Caco-2 (cell line): Measurements from ENCODE around the gene S100A9. TPM values are rescaled to one million over a fixed set of nuclear protein-coding genes. Genes with fewer than 3 reads are reported as not detected.

Experiments used
- BruUV-seq: library from RNA; stranded (reverse); fragments of 400-500 nt; replicated peaks from 2 replicates; lab custom pipeline; 2021; lab: Mats Ljungman, UMichigan
- CTCF ChIA-PET: fragments of 300-600 bp; sonication (Branson Sonifier 250); formaldehyde crosslinking; loops from one replicate; lab custom pipeline; 2022; ENCODE audit warnings: antibody characterized with exemption; lab: Charles Lee
- POLR2A ChIA-PET: fragments of 300-600 bp; sonication (Branson Sonifier 250); formaldehyde crosslinking; loops from one replicate; lab custom pipeline; 2022; ENCODE audit warnings: antibody characterized with exemption; lab: Charles Lee
- DNase-seq, 2 experiments: peaks; one replicate each; pipeline versions ENCODE4 v3.0.0 to v3.0.0-alpha.2; 2020 to 2022
- H3K27me3 ChIP-seq: replicated peaks from 2 replicates; pipeline ENCODE4 v1.6.0; 2011; ENCODE audit warnings: low read length; ENCODE audit not compliant: control insufficient read depth, insufficient read depth
- H3K36me3 ChIP-seq: 2 replicates; pipeline ENCODE4 v1.5.1; 2011; ENCODE audit warnings: low read length; ENCODE audit not compliant: control insufficient read depth, insufficient read depth
- H3K4me1 ChIP-seq: fragments of 250-450 bp; sonication (Bioruptor Pico); 2 replicates; pipeline ENCODE4 v1.5.1; 2020; ENCODE audit warnings: mild to moderate bottlenecking
- H3K4me3 ChIP-seq: 2 replicates; pipeline ENCODE4 v1.5.1; 2011; ENCODE audit warnings: low read depth, mild to moderate bottlenecking, control low read depth, low read length
- H3K9me3 ChIP-seq: fragments of 250-450 bp; sonication (Bioruptor Pico); 2 replicates; pipeline ENCODE4 v1.5.1; 2020; ENCODE audit warnings: mild to moderate bottlenecking, moderate library complexity
- H3K27ac Mint-ChIP-seq: one replicate; pipeline ENCODE4 v1.8.0; 2022; ENCODE audit warnings: mixed read lengths; ENCODE audit not compliant: unreplicated experiment
- H3K27me3 Mint-ChIP-seq: one replicate; pipeline ENCODE4 v1.8.0; 2022; ENCODE audit warnings: mixed read lengths; ENCODE audit not compliant: insufficient read depth, unreplicated experiment
- H3K36me3 Mint-ChIP-seq: one replicate; pipeline ENCODE4 v1.8.0; 2022; ENCODE audit warnings: mild to moderate bottlenecking, mixed read lengths; ENCODE audit not compliant: insufficient read depth, unreplicated experiment
- H3K4me1 Mint-ChIP-seq: one replicate; pipeline ENCODE4 v1.8.0; 2022; ENCODE audit warnings: low read depth, mixed read lengths; ENCODE audit not compliant: unreplicated experiment
- H3K4me3 Mint-ChIP-seq: one replicate; pipeline ENCODE4 v1.8.0; 2022; ENCODE audit warnings: mild to moderate bottlenecking, moderate library complexity, mixed read lengths; ENCODE audit not compliant: unreplicated experiment
- H3K9me3 Mint-ChIP-seq: one replicate; pipeline ENCODE4 v1.8.0; 2022; ENCODE audit warnings: mixed read lengths; ENCODE audit not compliant: unreplicated experiment
- CTCF ChIP-seq, 2 experiments: fragments of 200-600 bp in 1 of 2; IDR thresholded peaks; 1 replicate in 1 of 2; 2 replicates in 1 of 2; pipeline versions ENCODE4 v1.5.1 to v1.8.0; 2011 to 2022; ENCODE audit warnings: antibody characterized with exemption in 1 of 2, control low read depth in 1 of 2, inconsistent platforms in 1 of 2, low read depth in 1 of 2, low read length in 1 of 2, mild to moderate bottlenecking in 1 of 2, moderate library complexity in 1 of 2; ENCODE audit not compliant: insufficient read depth in 1 of 2, severe bottlenecking in 1 of 2, unreplicated experiment in 1 of 2
- intact Hi-C: fragments of 100-400 bp; cut with micrococcal nuclease; formaldehyde crosslinking; loops from one replicate; pipeline ENCODE4 v1.10.0; 2022; ENCODE audit not compliant: unreplicated experiment
- total RNA-seq: library from RNA; stranded (reverse); gene quantifications from 2 replicates; pipeline ENCODE4 v1.2.3, GENCODE V29; 2022

Gene S100A9
- total RNA-seq, 1 experiment from 2014 or later, result not detected

GRCh38 chr1:153374071-153374470, 16.4 kb downstream of the S100A9 start:
- no peaks in the 10 kb centered on the region for H3K9me3 ChIP-seq
- H3K9me3 Mint-ChIP-seq, result no peaks in the 10 kb centered on the region
- H3K4me3 ChIP-seq, result no peak overlapping the region
- CTCF ChIA-PET, result no interaction called here
- no peak for DNase-seq
- no peaks in the 10 kb centered on the region for H3K4me1 ChIP-seq
- H3K4me1 Mint-ChIP-seq, result no peaks in the 10 kb centered on the region
- no peaks in the 10 kb centered on the region for H3K36me3 ChIP-seq
- no peak overlapping the region for H3K27ac Mint-ChIP-seq
- no peak overlapping the region for H3K4me3 Mint-ChIP-seq
- BruUV-seq, result no TSS peak
- no peaks in the 10 kb centered on the region for H3K36me3 Mint-ChIP-seq
- TF ChIP-seq CTCF (IDR thresholded peaks at IDR 0.05; ENCODE audit: insufficient read depth in 1 of 2, low read depth in 1 of 2, low read length in 1 of 2, severe bottlenecking in 1 of 2, unreplicated experiment in 1 of 2), result no peak
- H3K27me3 ChIP-seq, result no peaks in the 10 kb centered on the region
- POLR2A ChIA-PET, result no interaction called here
- H3K27me3 Mint-ChIP-seq, result peaks cover 4% of the 10 kb centered on the region
- intact Hi-C loops, result no loop called here

- intact Hi-C loops, result no loop called here
- H3K27ac Mint-ChIP-seq, result no peak within 1 kb of the TSS
- H3K36me3 Mint-ChIP-seq, result no peaks in the 10 kb centered on the region
- ChIA-PET CTCF (interaction anchor here (1.0 kb wide), 1 partner anchor 20 kb away, joined by 3 read pairs; no protein-coding TSS in a partner anchor), POLR2A (no interaction called here)
- Histone ChIP-seq H3K9me3 (no peaks in the 10 kb centered on the region), H3K4me3 (no peak within 1 kb of the TSS), H3K36me3 (no peaks in the 10 kb centered on the region), H3K27me3 (no peaks in the 10 kb centered on the region), H3K4me1 (no peaks in the 10 kb centered on the region)
- H3K4me3 Mint-ChIP-seq, result no peak within 1 kb of the TSS
- no TSS peak for BruUV-seq
- no peak for DNase-seq
- no peaks in the 10 kb centered on the region for H3K4me1 Mint-ChIP-seq
- peaks cover 7% of the 10 kb centered on the region for H3K27me3 Mint-ChIP-seq
- no peak for TF ChIP-seq CTCF (IDR thresholded peaks at IDR 0.05; ENCODE audit: insufficient read depth in 1 of 2, low read depth in 1 of 2, low read length in 1 of 2, severe bottlenecking in 1 of 2, unreplicated experiment in 1 of 2)
- H3K9me3 Mint-ChIP-seq, result no peaks in the 10 kb centered on the region
These were observed 17.9 kb downstream of the S100A9 start, which contains the start of gene S100A12 for GRCh38 chr1:153375511-153375910. S100A12 (minus strand) TSS chr1:153375621; CDS start chr1:153374592, 1,029 bp downstream.

GRCh38 chr1:153379591-153379990, 21.9 kb downstream of the S100A9 start:
- Mint-ChIP-seq H3K36me3 (no peaks in the 10 kb centered on the region), H3K4me3 (no peak overlapping the region), H3K27me3 (peaks cover 17% of the 10 kb centered on the region), H3K27ac (no peak overlapping the region), H3K9me3 (peaks cover 21% of the 10 kb centered on the region), H3K4me1 (no peaks in the 10 kb centered on the region)
- CTCF ChIA-PET, result no interaction called here
- Histone ChIP-seq H3K4me3 (no peak overlapping the region), H3K4me1 (no peaks in the 10 kb centered on the region), H3K36me3 (no peaks in the 10 kb centered on the region), H3K27me3 (no peaks in the 10 kb centered on the region), H3K9me3 (peaks cover 10% of the 10 kb centered on the region; the same call in 1 of the 2 replicates)
- TF ChIP-seq CTCF (IDR thresholded peaks at IDR 0.05; ENCODE audit: insufficient read depth in 1 of 2, low read depth in 1 of 2, low read length in 1 of 2, severe bottlenecking in 1 of 2, unreplicated experiment in 1 of 2), result no peak
- no peak for DNase-seq
- POLR2A ChIA-PET, result no interaction called here
- intact Hi-C loops, result no loop called here
- BruUV-seq, result no TSS peak
